K562 (cell line): ENCODE data around the gene ADPGK. TPM values are rescaled to one million over a fixed set of nuclear protein-coding genes. Genes with fewer than 3 reads are reported as not detected.
A peak's percentile ranks its signal among the peaks of the same experiment; 100 is the strongest.

Source experiments
- CREB3 ChIP-seq: fragments of 450-650 bp; conservative IDR thresholded peaks from 2 replicates; pipeline ENCODE4 v1.6.1; 2016; ENCODE audit warnings: missing genetic modification characterization, low read depth, mild to moderate bottlenecking, missing compliant biosample characterization, moderate library complexity
- HMGXB4 ChIP-seq: sonication (generic); formaldehyde crosslinking; IDR thresholded peaks from 2 replicates; pipeline ENCODE4 v1.8.1; 2023; ENCODE audit warnings: mild to moderate bottlenecking, missing genetic modification reagents
- MYNN ChIP-seq, 2 experiments: sonication (generic); formaldehyde crosslinking in 1 of 2; IDR thresholded peaks; 2 replicates each; pipeline versions ENCODE4 v1.5.0 to v1.6.1; 2016 to 2020; ENCODE audit warnings: antibody characterized with exemption in 1 of 2, missing genetic modification reagents in 1 of 2
- PTRF ChIP-seq: fragments of 450-650 bp; IDR thresholded peaks from 2 replicates; pipeline ENCODE4 v1.6.1; 2016; ENCODE audit warnings: mild to moderate bottlenecking, missing genetic modification characterization, missing compliant biosample characterization
- SMC3 ChIP-seq: conservative IDR thresholded peaks from 2 replicates; pipeline ENCODE4 v1.6.1; 2011; ENCODE audit warnings: low read depth, low read length, improper control_type of control experiment; ENCODE audit not compliant: insufficient read depth
- TGIF2 ChIP-seq: sonication (generic); formaldehyde crosslinking; IDR thresholded peaks from 2 replicates; pipeline ENCODE4 v1.8.1; 2022; ENCODE audit warnings: mild to moderate bottlenecking, missing genetic modification reagents, moderate library complexity
- ZFP1 ChIP-seq: fragments of 450-650 bp; formaldehyde crosslinking; IDR thresholded peaks from 2 replicates; pipeline ENCODE4 v1.4.0; 2020; ENCODE audit warnings: mild to moderate bottlenecking, mixed read lengths
- ZNF780A ChIP-seq: fragments of 250-450 bp; sonication (Bioruptor Pico); IDR thresholded peaks from 2 replicates; pipeline ENCODE4 v1.5.0; 2021; ENCODE audit warnings: mild to moderate bottlenecking
- polyA plus RNA-seq, 8 experiments: library from polyadenylated mRNA; depleted of rRNA in 4 of 8; stranded (reverse) in 5 of 8; unstranded in 3 of 8; fragments of >200 nt; fragmentation: Nextera tagmentation in 2 of 8; fragmentation: Illumina TruSeq in 1 of 8; extraction: Ambion mirVana in 2 of 8; extraction: Trizol in 1 of 8; gene quantifications; 2 replicates each; pipeline versions ENCODE4 v1.2.1 to v1.2.3, GENCODE V29; 2011 to 2014; ENCODE audit warnings: inconsistent platforms in 1 of 8, missing spikeins in 1 of 8
- total RNA-seq, 7 experiments: library from RNA; depleted of rRNA in 6 of 7; stranded (reverse); fragments of >200 nt in 6 of 7; fragmentation: Illumina TruSeq in 2 of 7; extraction: Trizol in 2 of 7; gene quantifications; 2 replicates each; pipeline versions ENCODE4 v1.2.1 to v1.2.3, GENCODE V29; 2011 to 2021; ENCODE audit warnings: low replicate concordance in 1 of 7

ADPGK gene
- total and polyA plus RNA-seq, 9 of the 15 experiments (the other 6 are each of a cell fraction or from before 2014, with no cell fraction given): 13.4 to 97.4 (median 48.5) TPM

- TF ChIP-seq ZFP1 (CRISPR knock-in tag) (no peak), CREB3 (no peak), MYNN (IDR thresholded peaks at IDR 0.05) (no peak), MYNN (CRISPR knock-in tag; IDR thresholded peaks at IDR 0.05) (no peak), SMC3 (peak; percentile 54), ZNF780A (CRISPR knock-in tag) (no peak), HMGXB4 (no peak), PTRF (tag) (no peak), TGIF2 (CRISPR knock-in tag) (no peak)
These were observed 61.4 kb downstream of the ADPGK start (continued) for GRCh38 chr15:72722071-72722696.
